ENCODE data around the gene RSPRY1. TPM values are rescaled to one million over a fixed set of nuclear protein-coding genes. Genes with fewer than 3 reads are reported as not detected.
A peak's percentile ranks its signal among the peaks of the same experiment; 100 is the strongest.

Gene RSPRY1
- polyA plus RNA-seq, 1 of the 3 experiments (the other 2 are of a cell fraction): 16.6 TPM

DNA sequence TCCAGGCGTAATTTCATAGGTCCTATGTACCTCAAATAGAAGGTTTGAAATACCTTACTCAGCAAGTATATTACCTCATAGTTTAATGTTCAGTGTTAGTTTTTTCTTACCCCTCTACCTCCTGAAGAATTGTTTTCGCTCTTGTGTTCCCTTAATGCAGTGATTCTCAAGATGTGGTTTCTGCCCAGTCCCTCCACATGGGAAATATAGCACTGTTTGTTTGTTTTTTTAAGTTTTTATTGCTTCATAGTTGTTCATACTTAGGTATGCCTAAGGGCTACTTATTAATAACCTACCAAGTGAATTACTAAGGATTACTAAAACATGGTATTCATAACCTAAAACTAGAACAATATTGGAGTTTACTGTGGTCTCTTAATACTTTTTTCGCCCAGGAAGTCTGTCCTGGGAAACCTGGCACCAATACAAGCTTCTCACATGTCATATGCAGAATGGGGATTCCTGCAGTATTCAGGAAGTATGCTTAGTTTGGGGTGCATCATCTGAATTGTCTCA, 5.0 kb downstream of the RSPRY1 start:
- POLR2A ChIA-PET: no interaction called here
- Histone ChIP-seq H3K4me3 (ENCODE audit: low read depth in 2 of 2, low read length in 1 of 2) (no peak overlapping the region), H3K27ac (ENCODE audit: low read depth in 2 of 2, low read length in 1 of 2) (peak overlapping the region in 1 of 2 experiments; percentile 98; a peak in 2 of 4 replicates), H3K9me3 (no peaks in the 10 kb centered on the region), H3K4me2 (peak overlapping the region; percentile 36; the same call in 1 of the 2 replicates), H3F3A (replicated peaks; ENCODE audit: insufficient read depth) (peaks cover 25% of the 10 kb centered on the region), H4K20me1 (ENCODE audit: insufficient read depth) (no peaks in the 10 kb centered on the region), H3K4me1 (ENCODE audit: control insufficient read depth in 1 of 2, insufficient read depth in 2 of 2, low read depth in 1 of 2, low read length in 1 of 2) (peaks cover 9 to 36% of the 10 kb centered on the region in 2 experiments), H2AFZ (ENCODE audit: low read depth) (no peak overlapping the region), H3K36me3 (replicated peaks in 1 of 2; ENCODE audit: control insufficient read depth in 1 of 2, insufficient read depth in 2 of 2, low read length in 1 of 2) (peaks cover 0 to 7% of the 10 kb centered on the region in 2 experiments), H3K79me2 (ENCODE audit: insufficient read depth) (peaks cover 92% of the 10 kb centered on the region), H3K9ac (no peak overlapping the region), H3K9me2 (no peaks in the 10 kb centered on the region), H3K27me3 (ENCODE audit: insufficient read depth) (no peaks in the 10 kb centered on the region)
- TF ChIP-seq GATA2 (CRISPR knock-in tag; IDR thresholded peaks at IDR 0.05) (no peak), MEF2A (IDR thresholded peaks at IDR 0.05; ENCODE audit: borderline replicate concordance, low read depth) (no peak), POLR2AphosphoS5 (IDR thresholded peaks at IDR 0.05; ENCODE audit: low read depth, low read length) (no peak), RAD21 (IDR thresholded peaks at IDR 0.05; ENCODE audit: low read length) (no peak), SMC3 (IDR thresholded peaks at IDR 0.05; ENCODE audit: low read depth, low read length) (no peak), YY1 (IDR thresholded peaks at IDR 0.05; ENCODE audit: low read depth) (no peak), TEAD4 (IDR thresholded peaks at IDR 0.05; ENCODE audit: borderline replicate concordance, insufficient read depth) (no peak), IRF3 (IDR thresholded peaks at IDR 0.05; ENCODE audit: low read depth, low read length) (no peak), NRF1 (IDR thresholded peaks at IDR 0.05; ENCODE audit: low read depth, low read length) (no peak), USF2 (IDR thresholded peaks at IDR 0.05; ENCODE audit: borderline replicate concordance, low read depth, low read length) (no peak), ZBTB33 (IDR thresholded peaks at IDR 0.05; ENCODE audit: borderline replicate concordance, low read depth) (no peak), ELF1 (IDR thresholded peaks at IDR 0.05) (no peak), EZH2phosphoT487 (IDR thresholded peaks at IDR 0.05; ENCODE audit: borderline replicate concordance, low read depth) (no peak), EP300 (IDR thresholded peaks at IDR 0.05; ENCODE audit: borderline replicate concordance in 1 of 2, low read depth in 1 of 2, low read length in 1 of 2) (no peak), SIN3A (IDR thresholded peaks at IDR 0.05; ENCODE audit: borderline replicate concordance, low read depth, low read length) (no peak), TAF1 (IDR thresholded peaks at IDR 0.05; ENCODE audit: borderline replicate concordance, low read depth, low read length) (no peak), FOSL2 (IDR thresholded peaks at IDR 0.05; ENCODE audit: borderline replicate concordance, low read depth) (no peak)
- TF ChIP-seq, protein P1, sequence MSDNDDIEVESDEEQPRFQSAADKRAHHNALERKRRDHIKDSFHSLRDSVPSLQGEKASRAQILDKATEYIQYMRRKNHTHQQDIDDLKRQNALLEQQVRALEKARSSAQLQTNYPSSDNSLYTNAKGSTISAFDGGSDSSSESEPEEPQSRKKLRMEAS (IDR thresholded peaks at IDR 0.05; ENCODE audit: low read depth): no peak
- TF ChIP-seq, protein P2, sequence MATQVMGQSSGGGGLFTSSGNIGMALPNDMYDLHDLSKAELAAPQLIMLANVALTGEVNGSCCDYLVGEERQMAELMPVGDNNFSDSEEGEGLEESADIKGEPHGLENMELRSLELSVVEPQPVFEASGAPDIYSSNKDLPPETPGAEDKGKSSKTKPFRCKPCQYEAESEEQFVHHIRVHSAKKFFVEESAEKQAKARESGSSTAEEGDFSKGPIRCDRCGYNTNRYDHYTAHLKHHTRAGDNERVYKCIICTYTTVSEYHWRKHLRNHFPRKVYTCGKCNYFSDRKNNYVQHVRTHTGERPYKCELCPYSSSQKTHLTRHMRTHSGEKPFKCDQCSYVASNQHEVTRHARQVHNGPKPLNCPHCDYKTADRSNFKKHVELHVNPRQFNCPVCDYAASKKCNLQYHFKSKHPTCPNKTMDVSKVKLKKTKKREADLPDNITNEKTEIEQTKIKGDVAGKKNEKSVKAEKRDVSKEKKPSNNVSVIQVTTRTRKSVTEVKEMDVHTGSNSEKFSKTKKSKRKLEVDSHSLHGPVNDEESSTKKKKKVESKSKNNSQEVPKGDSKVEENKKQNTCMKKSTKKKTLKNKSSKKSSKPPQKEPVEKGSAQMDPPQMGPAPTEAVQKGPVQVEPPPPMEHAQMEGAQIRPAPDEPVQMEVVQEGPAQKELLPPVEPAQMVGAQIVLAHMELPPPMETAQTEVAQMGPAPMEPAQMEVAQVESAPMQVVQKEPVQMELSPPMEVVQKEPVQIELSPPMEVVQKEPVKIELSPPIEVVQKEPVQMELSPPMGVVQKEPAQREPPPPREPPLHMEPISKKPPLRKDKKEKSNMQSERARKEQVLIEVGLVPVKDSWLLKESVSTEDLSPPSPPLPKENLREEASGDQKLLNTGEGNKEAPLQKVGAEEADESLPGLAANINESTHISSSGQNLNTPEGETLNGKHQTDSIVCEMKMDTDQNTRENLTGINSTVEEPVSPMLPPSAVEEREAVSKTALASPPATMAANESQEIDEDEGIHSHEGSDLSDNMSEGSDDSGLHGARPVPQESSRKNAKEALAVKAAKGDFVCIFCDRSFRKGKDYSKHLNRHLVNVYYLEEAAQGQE (IDR thresholded peaks at IDR 0.05; ENCODE audit: low read depth, low read length): no peak
- TF ChIP-seq, protein P3, sequence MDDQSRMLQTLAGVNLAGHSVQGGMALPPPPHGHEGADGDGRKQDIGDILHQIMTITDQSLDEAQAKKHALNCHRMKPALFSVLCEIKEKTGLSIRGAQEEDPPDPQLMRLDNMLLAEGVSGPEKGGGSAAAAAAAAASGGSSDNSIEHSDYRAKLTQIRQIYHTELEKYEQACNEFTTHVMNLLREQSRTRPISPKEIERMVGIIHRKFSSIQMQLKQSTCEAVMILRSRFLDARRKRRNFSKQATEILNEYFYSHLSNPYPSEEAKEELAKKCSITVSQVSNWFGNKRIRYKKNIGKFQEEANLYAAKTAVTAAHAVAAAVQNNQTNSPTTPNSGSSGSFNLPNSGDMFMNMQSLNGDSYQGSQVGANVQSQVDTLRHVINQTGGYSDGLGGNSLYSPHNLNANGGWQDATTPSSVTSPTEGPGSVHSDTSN (IDR thresholded peaks at IDR 0.05): no peak
- 58% methylated on average over 3 of the region's 3 CpGs for WGBS (ENCODE audit: low lambda C conversion rate)
- no peak for DNase-seq
- CTCF ChIA-PET: interaction anchor here (1.0 to 1.6 kb wide), 3 partner anchors 18 to 107 kb away, joined by 3 to 5 read pairs (median 3); partner anchors contain the start of gene CPNE2

Data from SK-N-SH (cell line).